Smooth muscle cell of the brain vasculature (primary cell): ENCODE data around the gene DDIT4L.
"Not testable (repeated sequence)": the region's sequence is repeated elsewhere in the genome, so short reads cannot be mapped to it uniquely, and the experiment has no call there.

Experiments used
- DNase-seq: peaks from one replicate; pipeline ENCODE4 v3.0.0-alpha.2; 2012; ENCODE audit warnings: low read depth, low spot score

DDIT4L gene, protein sequence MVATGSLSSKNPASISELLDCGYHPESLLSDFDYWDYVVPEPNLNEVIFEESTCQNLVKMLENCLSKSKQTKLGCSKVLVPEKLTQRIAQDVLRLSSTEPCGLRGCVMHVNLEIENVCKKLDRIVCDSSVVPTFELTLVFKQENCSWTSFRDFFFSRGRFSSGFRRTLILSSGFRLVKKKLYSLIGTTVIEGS

DNA sequence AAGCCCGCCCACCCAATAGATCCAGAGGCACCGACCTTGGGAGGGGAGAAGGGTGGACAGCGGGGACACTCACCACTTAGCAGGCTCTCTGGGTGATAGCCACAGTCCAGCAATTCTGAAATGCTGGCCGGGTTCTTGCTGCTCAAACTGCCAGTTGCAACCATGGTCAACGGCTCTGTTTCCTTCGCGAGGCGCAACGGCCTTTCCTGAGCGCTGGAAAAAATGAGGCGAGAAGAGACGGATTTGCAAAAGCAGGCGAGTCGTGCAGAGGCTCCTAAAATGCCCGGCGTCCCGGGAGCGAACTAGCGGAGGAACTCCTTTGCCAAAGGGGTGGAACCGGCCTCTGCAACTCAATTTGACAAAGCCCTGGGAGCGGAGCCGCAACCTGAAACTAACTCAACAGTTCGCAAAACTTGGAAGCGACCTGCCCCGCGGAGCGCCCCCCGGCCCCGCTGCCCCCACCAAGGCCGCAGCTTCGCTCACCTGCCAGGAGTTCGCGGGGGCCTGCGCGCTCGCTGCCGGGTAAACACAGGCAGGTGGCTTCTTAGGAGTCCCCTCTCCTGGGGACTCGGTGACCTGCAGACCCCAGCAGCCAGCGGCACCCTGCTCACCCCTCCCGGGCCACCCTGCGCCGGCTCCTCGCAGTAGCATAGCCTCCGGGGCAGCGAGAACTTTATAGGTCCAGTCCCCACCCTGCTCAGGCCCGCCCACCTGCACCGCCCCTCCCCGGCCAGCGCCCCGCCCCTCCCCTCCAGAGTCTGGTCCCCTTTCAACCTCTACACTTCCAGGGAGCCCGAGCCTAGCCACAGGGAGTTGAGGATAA lies at the start of gene DDIT4L:
Gene DDIT4L (minus strand): TSS at position 649 of the 823 bp plus-strand sequence. CDS start 485 bp downstream, at position 164.
- DNase-seq, result no peak

DNA sequence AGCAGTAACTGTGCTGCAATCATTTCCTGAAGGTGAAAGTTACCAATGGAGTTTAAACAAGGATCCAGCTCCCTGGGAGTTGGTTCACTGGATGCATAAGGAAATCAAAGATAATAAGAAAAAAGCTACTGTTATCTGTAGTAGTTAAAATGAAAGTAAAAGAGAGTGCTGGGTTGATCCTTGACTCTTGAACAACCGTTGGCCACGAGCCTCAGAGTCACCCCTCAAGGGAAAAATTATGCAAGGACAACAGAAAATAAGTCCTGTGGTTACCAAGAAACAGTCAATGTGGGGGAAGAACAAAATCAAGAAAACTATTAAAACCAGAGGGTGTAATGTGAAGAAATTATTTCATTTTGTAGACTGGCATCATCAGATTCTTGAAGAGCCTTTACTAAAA lies 49.7 kb upstream of the DDIT4L start:
- no peak for DNase-seq

DNA sequence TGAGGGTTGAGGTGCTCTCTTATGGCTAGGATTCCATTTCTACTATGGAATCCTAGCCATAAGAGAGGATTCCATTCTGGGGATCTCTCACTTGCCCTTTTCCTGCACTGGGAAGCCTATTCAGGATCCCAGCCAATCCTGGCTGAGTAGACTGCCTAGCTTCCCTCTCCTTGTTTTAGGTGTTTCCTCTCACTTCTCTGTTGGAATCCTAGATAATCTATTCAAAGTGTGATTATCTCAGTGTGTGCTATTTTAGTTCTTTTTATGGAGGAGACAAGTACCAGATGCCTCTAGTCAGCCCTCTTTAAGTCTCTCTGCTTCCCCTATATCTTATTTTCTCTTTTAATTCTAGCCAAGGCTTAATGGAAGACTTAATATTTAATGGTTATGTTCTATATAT lies 34.5 kb upstream of the DDIT4L start:
- DNase-seq, result no peak

DNA sequence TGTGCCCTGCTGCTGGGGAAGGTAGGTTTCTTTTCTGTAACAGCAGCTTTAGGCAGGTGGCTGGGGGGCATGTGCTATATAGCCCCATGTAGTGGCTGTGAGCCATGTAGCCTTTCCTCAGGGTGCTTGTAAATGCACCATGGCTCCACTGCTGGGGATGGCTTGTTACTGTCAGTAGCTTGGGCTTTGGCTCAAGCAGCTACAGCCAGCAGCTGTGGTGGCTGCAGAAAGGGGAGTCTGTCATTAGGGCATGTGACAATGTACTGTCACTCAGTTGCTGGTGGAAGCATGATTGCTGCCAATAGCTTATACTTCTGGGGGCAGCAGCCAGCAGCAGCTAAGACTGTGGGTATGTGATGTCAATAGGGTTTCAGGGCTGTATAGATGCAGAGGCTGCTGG lies 33.9 kb upstream of the DDIT4L start:
- no peak for DNase-seq

DNA sequence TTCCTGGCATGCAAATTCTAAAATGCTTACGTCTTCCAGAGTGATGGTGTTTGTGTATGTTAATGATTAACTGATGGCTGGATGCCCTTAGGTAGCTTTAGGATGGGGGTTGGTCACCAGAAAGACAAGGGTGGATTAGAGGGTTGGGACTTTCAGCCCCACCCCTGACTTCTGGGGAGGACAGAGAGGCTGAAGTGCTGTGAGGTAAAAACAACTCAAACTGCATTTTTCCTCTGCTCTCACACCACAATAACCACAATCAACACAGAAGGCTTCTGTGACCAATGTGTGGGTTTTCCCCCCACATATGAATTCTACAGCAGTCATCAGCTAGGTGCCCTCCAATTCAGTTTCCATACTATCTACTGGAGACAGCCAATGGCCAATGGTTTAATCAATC lies 18.7 kb upstream of the DDIT4L start:
- no peak for DNase-seq

DNA sequence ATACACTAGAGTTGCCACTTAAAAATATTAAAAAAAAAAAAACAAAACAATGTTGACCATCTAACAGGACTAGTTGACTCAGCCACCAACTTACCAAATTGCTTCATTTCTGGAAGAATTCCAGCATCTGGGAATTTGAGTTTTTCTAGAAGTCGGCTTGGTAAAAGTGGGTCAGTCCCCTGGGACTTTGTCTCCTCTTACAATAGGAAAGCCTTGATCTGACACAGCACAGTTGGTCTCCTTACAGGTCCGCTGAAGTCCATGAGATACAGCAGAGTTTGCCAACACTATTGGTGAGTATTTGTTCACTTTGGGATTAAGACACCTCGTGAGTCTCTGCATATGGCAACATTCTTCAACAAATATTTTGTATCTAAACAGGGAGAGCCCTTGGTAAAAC lies 18.2 kb upstream of the DDIT4L start:
- DNase-seq, result no peak

DNA sequence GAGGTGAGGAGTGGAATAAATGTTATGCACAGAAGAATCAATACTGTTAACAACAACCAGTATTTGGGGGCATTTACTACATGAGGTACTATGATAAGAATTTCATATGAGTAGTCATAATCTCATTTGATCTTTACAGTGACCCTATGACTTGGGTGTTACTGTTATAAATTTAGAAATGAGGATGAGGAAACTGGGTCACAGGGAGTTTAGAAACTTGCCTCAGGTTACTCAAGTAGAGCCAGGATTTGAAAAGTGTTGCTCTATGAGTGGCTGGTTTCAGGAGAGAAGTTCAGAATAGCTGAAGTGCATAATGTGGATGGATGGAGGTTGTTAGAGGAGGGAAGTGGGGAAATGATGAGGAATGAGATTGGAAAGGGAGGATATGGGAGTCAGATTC lies 16.6 kb upstream of the DDIT4L start:
- DNase-seq, result no peak

DNA sequence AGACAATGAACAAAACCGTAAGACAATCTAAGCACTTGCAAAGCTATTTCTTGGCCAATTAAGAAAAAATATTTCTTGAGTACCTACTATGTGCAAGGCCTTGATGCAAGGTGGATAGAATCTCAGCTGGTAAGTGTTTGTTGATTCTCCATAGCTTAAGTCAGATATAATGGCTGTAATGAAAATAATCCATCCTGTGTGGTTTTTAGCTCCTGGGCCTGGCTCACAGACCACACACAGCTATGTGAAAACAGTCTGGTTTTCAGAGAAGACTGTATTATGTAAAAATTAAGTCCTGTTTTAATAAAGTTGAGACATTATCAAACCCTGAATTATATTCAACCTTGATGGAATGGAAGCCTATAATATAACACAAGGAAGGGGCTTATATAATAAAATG lies 7.8 kb upstream of the DDIT4L start:
- no peak for DNase-seq

DNA sequence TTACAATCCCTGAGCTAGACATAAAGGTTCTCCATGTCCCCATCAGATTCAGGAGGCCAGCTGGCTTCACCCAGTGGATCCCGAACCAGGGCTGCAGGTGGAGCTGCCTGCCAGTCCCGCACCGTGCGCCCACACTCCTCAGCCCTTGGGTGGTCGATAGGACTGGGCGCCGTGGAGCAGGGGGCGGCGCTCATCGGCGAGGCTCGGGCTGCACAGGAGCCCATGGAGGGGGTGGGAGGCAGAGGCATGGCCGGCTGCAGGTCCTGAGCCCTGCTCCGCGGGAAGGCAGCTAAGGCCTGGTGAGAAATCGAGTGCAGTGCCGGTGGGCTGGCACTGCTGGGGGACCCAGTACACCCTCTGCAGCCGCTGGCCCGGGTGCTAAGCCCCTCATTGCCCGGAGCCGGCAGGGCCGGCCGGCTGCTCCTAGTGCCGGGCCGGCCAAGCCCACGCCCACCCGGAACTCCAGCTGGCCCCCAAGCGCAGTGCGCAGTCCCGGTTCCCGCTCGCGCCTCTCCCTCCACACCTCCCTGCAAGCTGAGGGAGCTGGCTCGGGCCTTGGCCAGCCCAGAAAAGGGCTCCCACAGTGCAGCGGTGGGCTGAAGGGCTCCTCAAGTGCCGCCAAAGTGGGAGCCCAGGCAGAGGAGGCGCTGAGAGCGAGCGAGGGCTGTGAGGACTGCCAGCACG lies 6.3 kb upstream of the DDIT4L start:
- not testable (repeated sequence) for DNase-seq

DNA sequence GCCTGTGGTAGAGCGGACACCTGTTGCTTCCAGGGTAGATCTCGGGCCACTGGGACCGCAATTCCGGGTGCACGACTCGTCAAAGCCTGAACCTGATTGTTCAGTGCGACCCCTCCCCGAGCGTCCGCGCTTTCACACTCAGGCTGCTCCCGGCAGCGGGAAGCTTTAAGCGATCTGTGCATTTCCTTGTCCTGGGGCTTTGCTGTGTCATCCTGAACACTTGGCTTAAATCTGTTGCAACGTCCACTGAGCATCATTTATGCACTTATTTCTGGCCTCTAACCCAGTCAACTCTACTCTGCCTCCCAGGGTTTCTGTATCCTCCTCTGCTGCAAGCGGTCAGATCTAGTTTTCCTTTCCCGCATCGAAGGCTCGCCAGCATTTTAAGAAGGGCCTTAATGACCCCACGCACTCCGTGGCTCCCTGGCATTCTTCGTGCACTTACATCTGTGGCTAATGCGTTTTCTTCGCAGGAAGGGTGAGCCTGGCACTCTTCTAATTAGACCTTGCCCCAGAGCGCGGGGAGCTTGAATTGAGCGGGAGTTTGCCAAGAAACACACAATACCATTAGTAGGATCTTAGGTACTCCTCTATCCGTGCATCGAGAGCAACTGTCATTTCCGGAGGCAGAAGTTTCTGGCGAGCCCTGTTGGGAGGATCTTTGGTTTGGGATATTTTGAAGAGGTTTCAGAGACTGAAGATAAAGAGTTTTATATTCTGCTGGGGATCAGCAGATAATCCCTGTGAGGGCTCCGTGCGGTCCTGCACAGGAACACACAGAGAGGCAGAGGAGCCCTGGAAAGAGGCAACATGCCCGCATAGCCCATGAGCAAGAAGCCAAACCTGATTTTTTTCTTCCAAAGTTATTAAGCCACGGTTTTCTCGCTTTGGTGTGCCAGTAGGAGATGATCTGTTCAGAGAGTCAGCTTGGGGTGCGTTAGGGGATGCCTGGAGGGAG lies 654 bp upstream of the DDIT4L start:
- DNase-seq, result no peak

DNA sequence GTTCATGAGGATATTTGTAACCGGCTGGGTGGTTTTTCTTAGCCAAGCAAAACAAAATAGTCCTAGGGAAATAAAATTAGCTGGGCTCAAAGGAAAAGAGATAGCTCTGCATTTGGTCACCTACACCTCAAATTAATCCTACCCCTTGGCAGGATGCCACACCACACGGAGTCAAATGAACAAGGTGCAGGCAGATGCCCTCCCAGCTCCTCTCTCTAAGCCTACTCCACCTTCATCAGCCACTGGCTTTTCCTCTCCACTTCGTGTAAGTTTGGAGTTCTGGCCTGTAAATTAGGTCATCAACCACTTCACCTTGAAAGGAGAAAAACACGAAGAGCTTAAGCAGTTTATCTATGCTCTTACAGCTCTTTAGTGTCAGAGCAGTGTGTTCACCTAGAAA lies 1.4 kb downstream of the DDIT4L start:
- no peak for DNase-seq

DNA sequence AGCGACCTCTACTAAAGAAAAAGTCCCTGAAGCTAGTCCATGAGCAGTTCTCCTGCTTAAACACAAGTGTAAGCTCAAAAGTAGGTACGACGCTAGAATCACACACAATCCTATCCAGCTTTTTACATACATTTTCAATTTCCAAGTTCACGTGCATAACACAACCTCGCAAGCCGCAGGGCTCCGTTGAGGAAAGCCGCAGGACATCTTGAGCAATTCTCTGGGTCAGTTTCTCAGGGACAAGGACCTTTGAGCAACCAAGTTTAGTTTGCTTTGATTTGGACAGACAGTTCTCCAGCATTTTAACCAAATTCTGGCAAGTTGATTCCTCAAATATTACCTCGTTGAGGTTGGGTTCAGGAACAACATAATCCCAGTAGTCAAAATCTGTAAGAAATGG lies 2.5 kb downstream of the DDIT4L start:
- no peak for DNase-seq

DNA sequence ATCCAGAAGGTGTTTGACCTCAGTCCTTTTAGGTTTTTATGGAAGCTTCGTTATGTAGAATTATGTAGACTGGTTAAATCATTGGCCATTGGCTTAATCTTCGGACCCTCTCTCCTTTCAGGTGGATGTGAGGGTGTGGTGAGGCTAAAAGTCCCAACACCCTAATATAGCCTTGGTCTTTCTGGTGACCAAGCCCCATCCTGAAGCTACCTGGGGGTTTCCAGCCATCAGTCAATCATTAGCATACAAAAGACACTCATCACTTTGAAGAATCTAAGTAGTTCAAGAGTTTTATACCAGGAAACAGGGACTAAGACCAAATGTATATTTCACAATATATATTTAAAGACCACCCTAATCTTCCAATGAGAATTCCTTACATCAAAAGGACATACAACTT lies 5.5 kb downstream of the DDIT4L start:
- no peak for DNase-seq

DNA sequence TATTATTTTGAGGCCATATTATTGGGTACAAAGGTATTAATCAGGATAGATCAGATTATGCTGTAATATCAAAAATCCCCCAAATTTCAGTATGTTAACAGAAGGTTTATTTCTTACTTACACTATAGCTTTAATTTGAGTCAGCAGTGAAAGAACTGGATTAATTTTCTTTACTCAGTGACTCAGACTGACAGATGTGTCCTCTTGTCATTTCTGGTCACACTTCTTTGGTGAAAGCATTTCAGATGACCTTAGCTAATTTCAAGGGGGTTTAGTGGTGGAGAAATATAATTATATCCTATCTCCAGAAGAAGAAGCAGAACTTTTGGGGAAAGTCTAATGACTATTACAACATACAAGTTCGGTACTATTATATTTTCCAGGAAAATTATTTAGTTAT lies 12.4 kb downstream of the DDIT4L start:
- DNase-seq, result no peak

DNA sequence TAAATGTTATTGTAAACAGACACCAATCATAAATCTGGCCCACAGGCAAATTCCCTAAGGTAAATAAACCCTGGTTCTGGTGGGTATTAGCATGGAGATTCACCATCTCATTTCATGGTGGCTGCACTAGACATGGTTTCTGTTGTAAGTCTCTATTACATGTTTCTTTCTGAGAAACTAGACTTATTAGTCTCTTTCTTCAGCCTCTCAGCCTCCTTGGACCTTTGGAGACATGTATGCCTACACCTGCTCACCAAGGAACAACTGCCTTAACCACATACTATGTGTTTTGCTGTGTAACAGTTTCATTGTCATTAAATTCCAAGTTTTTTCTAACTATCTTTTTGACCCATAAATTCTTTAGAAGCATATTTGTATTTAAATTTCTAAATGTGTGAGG lies 13.1 kb downstream of the DDIT4L start:
- DNase-seq, result no peak

DNA sequence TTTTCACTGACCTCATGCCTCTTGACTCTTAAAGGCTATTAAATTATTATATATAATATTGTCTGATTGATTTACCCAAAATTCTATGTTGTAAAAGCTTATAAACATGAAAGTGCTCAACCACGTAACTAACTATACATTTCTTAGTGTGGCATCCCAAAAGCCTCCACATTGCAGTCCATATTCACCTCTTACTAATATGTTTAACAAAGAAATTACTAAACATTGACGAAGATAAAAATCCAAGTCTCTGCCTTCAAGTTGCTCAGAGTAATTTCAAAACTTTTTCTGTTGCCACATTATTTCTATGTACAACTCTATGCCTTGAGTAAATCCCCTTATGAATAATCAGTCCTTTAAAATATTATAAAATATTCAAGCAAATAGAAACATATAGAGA lies 14.4 kb downstream of the DDIT4L start:
- DNase-seq, result no peak

DNA sequence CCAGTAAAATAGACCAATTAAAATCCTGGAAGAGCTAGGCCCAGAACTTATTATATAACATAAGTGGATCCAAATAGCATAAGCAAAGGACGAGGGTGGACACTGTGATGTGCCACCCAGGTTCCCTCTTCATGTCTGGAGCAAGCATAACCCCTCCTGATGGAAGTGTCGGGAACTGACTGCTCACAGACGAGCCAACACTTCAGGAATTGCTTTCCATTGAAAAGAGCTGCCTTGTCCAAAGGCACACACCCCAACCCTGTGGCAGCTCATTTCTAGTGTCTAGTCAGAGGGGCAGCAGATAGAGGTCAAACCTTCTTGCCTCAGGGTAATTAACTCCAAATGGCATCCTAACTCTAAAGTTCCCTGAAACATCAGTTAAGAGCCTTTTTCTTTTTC lies 15.3 kb downstream of the DDIT4L start:
- no peak for DNase-seq

DNA sequence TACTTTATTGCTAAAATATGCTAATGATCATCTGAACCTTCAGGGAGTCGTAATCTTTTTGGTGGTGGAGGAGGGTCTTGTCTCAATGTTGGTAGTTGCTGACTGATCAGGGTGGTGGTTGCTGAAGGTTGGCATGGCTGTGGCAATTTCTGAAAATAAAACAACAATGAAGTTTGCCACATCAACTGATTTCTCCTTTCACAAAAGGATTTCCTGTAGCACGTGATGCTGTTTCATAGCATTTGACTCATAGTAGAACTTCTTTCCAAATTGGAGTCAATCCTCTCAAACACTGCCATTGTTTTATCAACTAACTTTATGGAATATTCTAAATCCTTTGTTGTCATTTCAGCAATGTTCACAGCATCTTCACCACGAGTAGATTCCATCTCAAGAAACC lies 19.3 kb downstream of the DDIT4L start:
- no peak for DNase-seq

DNA sequence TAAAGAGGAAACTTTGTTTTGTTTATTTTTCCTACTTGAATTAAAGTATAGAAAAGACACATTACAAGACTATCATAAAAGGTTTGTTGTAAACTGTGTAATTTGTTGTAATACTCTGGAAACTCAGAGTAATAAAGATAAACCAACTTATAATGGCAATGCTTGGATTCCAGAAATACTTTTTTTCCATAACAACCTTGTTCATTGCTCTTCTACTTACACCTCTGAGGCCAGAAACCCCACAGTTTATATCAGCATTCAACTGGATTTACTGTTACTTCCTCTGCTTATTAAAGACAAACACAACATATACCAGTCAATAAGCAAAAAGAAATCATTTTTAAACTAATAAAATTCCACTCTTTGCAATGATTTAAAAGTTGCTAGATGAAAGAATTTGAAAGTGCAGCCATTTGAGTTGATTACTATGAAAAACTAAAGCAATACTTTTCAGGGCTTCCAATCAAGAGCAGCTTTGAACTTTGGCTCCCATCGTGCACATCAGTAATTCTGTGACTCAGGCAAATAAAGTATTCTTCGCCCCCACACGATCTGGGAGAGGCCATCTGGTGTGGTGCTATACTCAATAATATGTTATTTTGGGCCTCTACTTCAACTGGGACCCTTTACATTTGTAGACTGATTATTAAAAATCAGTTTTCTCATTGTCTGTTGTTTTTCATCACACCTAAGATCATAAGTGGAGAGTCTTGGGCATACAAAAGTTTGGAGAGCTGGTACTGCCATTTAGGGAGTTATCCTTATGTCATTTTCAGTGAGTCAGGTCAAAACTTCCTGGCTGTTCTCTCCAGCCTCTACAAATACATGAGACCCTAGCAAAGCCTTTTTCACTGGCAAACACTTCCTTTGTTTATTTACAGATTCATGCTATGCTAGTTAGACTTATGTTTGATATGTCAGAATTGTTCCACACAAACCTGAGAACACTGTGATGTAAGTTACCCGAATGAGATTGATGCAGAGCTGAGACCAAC lies 20.5 kb downstream of the DDIT4L start:
- no peak for DNase-seq

DNA sequence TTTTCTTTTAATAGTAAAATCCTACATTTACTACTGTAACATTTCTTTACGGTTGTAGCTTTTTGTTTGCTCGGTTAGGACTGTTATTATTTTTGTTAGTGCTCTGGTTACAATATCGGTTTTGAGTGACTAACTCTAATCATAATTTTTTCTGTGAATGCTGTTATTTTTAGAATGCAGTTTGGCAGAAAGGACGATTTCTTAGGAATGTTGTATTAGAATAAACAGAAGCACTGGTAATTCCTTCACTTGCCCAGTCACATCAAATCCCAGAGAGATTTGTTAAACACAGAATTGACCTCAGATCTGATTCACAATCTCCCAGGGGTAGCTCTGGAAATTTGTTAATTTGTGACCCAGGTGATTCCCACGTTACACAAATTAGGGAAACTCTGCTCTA lies 21.7 kb downstream of the DDIT4L start:
- DNase-seq, result no peak
